Right lobe of liver (tissue), 6 donors: Measurements from ENCODE around the gene DRC7. TPM values are rescaled to one million over a fixed set of nuclear protein-coding genes. Genes with fewer than 3 reads are reported as not detected.

Source experiments
- ATAC-seq, 4 donors: fragments of 200-7000 bp; cut with Tn5 transposase; one replicate each; pipeline ENCODE4 v1.9.1; 2020; ENCODE audit warnings: mild to moderate bottlenecking in 4 of 4, moderate library complexity in 4 of 4
- DNase-seq, 3 donors: peaks; one replicate each; pipeline ENCODE4 v3.0.0-alpha.2; 2020
- H3K27ac ChIP-seq, 3 donors: fragments of 200-600 bp; one replicate each; pipeline ENCODE4 v1.8.0; 2022
- H3K27me3 ChIP-seq, 2 donors: fragments of 200-600 bp; one replicate each; pipeline ENCODE4 v1.8.0; 2022
- H3K36me3 ChIP-seq, 4 donors: fragments of 200-600 bp; sonication (generic) in 1 of 4; one replicate each; pipeline versions ENCODE4 v1.5.1 to v1.8.0; 2017 to 2022; ENCODE audit warnings: control low read depth in 1 of 4
- H3K4me1 ChIP-seq, 4 donors: fragments of 200-600 bp; sonication (generic) in 1 of 4; one replicate each; pipeline versions ENCODE4 v1.5.1 to v1.8.0; 2017 to 2022; ENCODE audit warnings: control low read depth in 1 of 4
- H3K4me3 ChIP-seq, 3 donors: fragments of 200-600 bp; one replicate each; pipeline ENCODE4 v1.8.0; 2022
- H3K9me3 ChIP-seq, 4 donors: fragments of 200-600 bp; sonication (generic) in 1 of 4; one replicate each; pipeline versions ENCODE4 v1.5.1 to v1.8.0; 2017 to 2022; ENCODE audit warnings: control low read depth in 1 of 4
- CTCF ChIP-seq, 4 donors: fragments of 200-600 bp in 3 of 4; fragments of 450-650 bp in 1 of 4; IDR thresholded peaks; one replicate each; pipeline versions ENCODE4 v1.5.1 to v1.8.0; 2016 to 2022; ENCODE audit warnings: antibody characterized with exemption in 4 of 4, mild to moderate bottlenecking in 2 of 4
- POLR2A ChIP-seq: fragments of 450-650 bp; IDR thresholded peaks from one replicate; pipeline ENCODE4 v1.6.1; 2017; ENCODE audit warnings: antibody characterized with exemption, mild to moderate bottlenecking
- WGBS: methylation state at CpG from one replicate; pipeline ENCODE4 v1.1.6; 2018; ENCODE audit warnings: low coverage, low lambda C conversion rate; ENCODE audit not compliant: insufficient coverage; ENCODE audit errors: missing lambda C conversion rate; 5-methylcytosine and 5-hydroxymethylcytosine counted together
- intact Hi-C, 2 donors: fragments of 100-400 bp; cut with DNase I; formaldehyde crosslinking; loops; one replicate each; pipeline versions ENCODE4 v1.11.2 to v1.14.1; 2022
- total RNA-seq, 6 experiments: library from RNA; depleted of rRNA in 2 of 6; stranded (reverse); fragments of >200 nt in 2 of 6; fragmentation: NEBNext Ultra II Directional in 3 of 6; extraction: Animal tissue kit (Norgen Biotek cat#: 25700) in 3 of 6; gene quantifications; one replicate each; pipeline versions ENCODE4 v1.1.0 to v1.2.4, GENCODE V29; 2016 to 2023
- donor health status: DM: no; HTN: yes; CAD: no.
- donor health status: DM: no; HTN: no; CAD: no.
- donor health status: DM: no; HTN: no; CAD: no.
- donor health status: DM: no; HTN: yes; CAD: no.
- donor health status: DM: no; HTN: yes; CAD: no.

Gene DRC7
- total RNA-seq, 6 experiments from 2014 or later: 0.06 to 0.37 (median 0.19) TPM

- TF ChIP-seq POLR2A (no peak), CTCF (IDR thresholded peaks at IDR 0.05) (no peak)
- intact Hi-C loops: no loop called here
- WGBS: 86% methylated on average over 1 of the region's 2 CpGs
- no peaks in the 10 kb centered on the region for H3K9me3 ChIP-seq
- DNase-seq (no peak), ATAC-seq (no peak)
- H3K27ac ChIP-seq: no peak overlapping the region
- no peak overlapping the region for H3K4me3 ChIP-seq
- peaks cover 0 to 29% (median 9%) of the 10 kb centered on the region in 4 donors for H3K4me1 ChIP-seq
- no peaks in the 10 kb centered on the region for H3K36me3 ChIP-seq
- H3K27me3 ChIP-seq: no peaks in the 10 kb centered on the region
These were observed 21.8 kb upstream of the DRC7 start for GRCh38 chr16:57672824-57673223.

- intact Hi-C loops: no loop called here
- DNase-seq: no peak
- TF ChIP-seq CTCF (IDR thresholded peaks at IDR 0.05) (no peak), POLR2A (no peak)
- Histone ChIP-seq H3K4me1 (peaks cover 0 to 34% (median 11%) of the 10 kb centered on the region in 4 donors), H3K27ac (peak overlapping the region in 1 of 3 donors; percentile 85), H3K9me3 (no peaks in the 10 kb centered on the region), H3K27me3 (no peaks in the 10 kb centered on the region), H3K36me3 (no peaks in the 10 kb centered on the region), H3K4me3 (no peak overlapping the region)
- WGBS: 49% methylated on average over 8 of the region's 12 CpGs
- peak; percentile 42 to 68 (median 56) for ATAC-seq
These were observed 18.7 kb upstream of the DRC7 start for GRCh38 chr16:57675741-57676551.

GRCh38 chr16:57676553-57677085 is 18.0 kb upstream of the DRC7 start:
- ATAC-seq (peak in 3 of 4 donors; percentile 47 to 64 (median 60)), DNase-seq (no peak)
- intact Hi-C loops: no loop called here
- 60% methylated on average over 4 of the region's 4 CpGs for WGBS
- Histone ChIP-seq H3K4me3 (no peak overlapping the region), H3K27ac (peak overlapping the region in 1 of 3 donors; percentile 85), H3K4me1 (peaks cover 0 to 34% (median 11%) of the 10 kb centered on the region in 4 donors), H3K9me3 (no peaks in the 10 kb centered on the region), H3K27me3 (no peaks in the 10 kb centered on the region), H3K36me3 (no peaks in the 10 kb centered on the region)
- TF ChIP-seq CTCF (IDR thresholded peaks at IDR 0.05): no peak

- TF ChIP-seq CTCF (IDR thresholded peaks at IDR 0.05) (no peak), POLR2A (peak; percentile 71)
- Histone ChIP-seq H3K27me3 (no peaks in the 10 kb centered on the region), H3K36me3 (no peaks in the 10 kb centered on the region), H3K27ac (peak overlapping the region in 2 of 3 donors; percentile 32 to 85), H3K9me3 (no peaks in the 10 kb centered on the region), H3K4me1 (peaks cover 0 to 34% (median 11%) of the 10 kb centered on the region in 4 donors), H3K4me3 (no peak overlapping the region)
- 13% methylated on average over 7 of the region's 14 CpGs for WGBS
- DNase-seq: peak; percentile 79 to 92 (median 92)
- ATAC-seq: peak; percentile 92 to 95 (median 93)
- intact Hi-C loops: no loop called here
These were observed 16.8 kb upstream of the DRC7 start for GRCh38 chr16:57677622-57678369.
